DND-41 (cell line): ENCODE measurements around the gene PDE6B.

Experiments used
- ATAC-seq: fragments of 200-7000 bp; cut with Tn5 transposase; 3 replicates; pipeline ENCODE4 v1.9.1; 2021; ENCODE audit warnings: low read depth; ENCODE audit not compliant: insufficient read depth
- DNase-seq: peaks from one replicate; pipeline ENCODE4 v3.0.0-alpha.2; 2020
- H2AFZ ChIP-seq: 2 replicates; pipeline ENCODE4 v1.6.0; 2012; ENCODE audit warnings: low read depth, low read length
- H3K27ac ChIP-seq: 2 replicates; pipeline ENCODE4 v1.5.1; 2012; ENCODE audit warnings: low read length, inconsistent platforms
- H3K27me3 ChIP-seq: fragments of 200-600 bp; sonication (generic); 2 replicates; pipeline ENCODE4 v1.6.0; 2012; ENCODE audit warnings: low read length, mild to moderate bottlenecking, inconsistent platforms; ENCODE audit not compliant: insufficient read depth, poor library complexity
- H3K36me3 ChIP-seq: 2 replicates; pipeline ENCODE4 v1.5.1; 2012; ENCODE audit warnings: low read length, inconsistent platforms; ENCODE audit not compliant: insufficient read depth
- H3K4me1 ChIP-seq: 2 replicates; pipeline ENCODE4 v1.5.1; 2012; ENCODE audit warnings: mild to moderate bottlenecking, low read length; ENCODE audit not compliant: insufficient read depth
- H3K4me2 ChIP-seq: 2 replicates; pipeline ENCODE4 v1.6.0; 2012; ENCODE audit warnings: mild to moderate bottlenecking, moderate library complexity, low read length, inconsistent platforms; ENCODE audit not compliant: insufficient read depth
- H3K4me3 ChIP-seq, 2 experiments: fragments of 200-600 bp in 1 of 2; shearing (Covaris generic) in 1 of 2; 2 replicates each; pipeline ENCODE4 v1.5.1; 2012 to 2016; ENCODE audit warnings: inconsistent platforms in 2 of 2, low read length in 2 of 2, mild to moderate bottlenecking in 2 of 2, low read depth in 1 of 2, moderate library complexity in 1 of 2
- H3K79me2 ChIP-seq: 2 replicates; pipeline ENCODE4 v1.6.0; 2012; ENCODE audit warnings: low read length, inconsistent platforms; ENCODE audit not compliant: insufficient read depth
- H3K9ac ChIP-seq: 2 replicates; pipeline ENCODE4 v1.6.0; 2012; ENCODE audit warnings: low read depth, mild to moderate bottlenecking, inconsistent platforms, low read length, moderate library complexity
- H3K9me3 ChIP-seq: 2 replicates; pipeline ENCODE4 v1.5.1; 2012; ENCODE audit warnings: low read length, moderate library complexity, mild to moderate bottlenecking, inconsistent platforms; ENCODE audit not compliant: insufficient read depth, severe bottlenecking
- H4K20me1 ChIP-seq: 2 replicates; pipeline ENCODE4 v1.6.0; 2012; ENCODE audit warnings: low read length; ENCODE audit not compliant: insufficient read depth
- CTCF ChIP-seq: IDR thresholded peaks from 2 replicates; pipeline ENCODE4 v1.5.1; 2012; ENCODE audit warnings: borderline replicate concordance, low read length, moderate library complexity, mild to moderate bottlenecking; ENCODE audit not compliant: poor library complexity, severe bottlenecking; ENCODE audit errors: extremely low read depth
- EZH2 ChIP-seq: IDR thresholded peaks from 3 replicates; pipeline ENCODE4 v1.6.1; 2012; ENCODE audit warnings: borderline replicate concordance, low read depth, mild to moderate bottlenecking, moderate library complexity, low read length, inconsistent platforms; ENCODE audit not compliant: severe bottlenecking

PDE6B gene

GRCh38 chr4:646460-646859 lies 21.1 kb downstream of the PDE6B start:
- Histone ChIP-seq H3K4me3 (no peak overlapping the region), H4K20me1 (no peaks in the 10 kb centered on the region), H3K27me3 (no peaks in the 10 kb centered on the region), H3K9me3 (no peaks in the 10 kb centered on the region), H3K4me2 (no peak overlapping the region), H2AFZ (no peak overlapping the region), H3K79me2 (no peaks in the 10 kb centered on the region), H3K4me1 (no peaks in the 10 kb centered on the region), H3K36me3 (no peaks in the 10 kb centered on the region), H3K27ac (no peak overlapping the region), H3K9ac (no peak overlapping the region)
- ATAC-seq (no peak), DNase-seq (no peak)
- TF ChIP-seq CTCF (no peak), EZH2 (no peak)

GRCh38 chr4:647481-647880 lies 22.1 kb downstream of the PDE6B start:
- no peak overlapping the region for H3K4me2 ChIP-seq
- H3K27me3 ChIP-seq: no peaks in the 10 kb centered on the region
- H2AFZ ChIP-seq: no peak overlapping the region
- H4K20me1 ChIP-seq: no peaks in the 10 kb centered on the region
- H3K27ac ChIP-seq: no peak overlapping the region
- TF ChIP-seq EZH2 (no peak), CTCF (no peak)
- H3K9ac ChIP-seq: no peak overlapping the region
- H3K9me3 ChIP-seq: no peaks in the 10 kb centered on the region
- H3K79me2 ChIP-seq: no peaks in the 10 kb centered on the region
- no peaks in the 10 kb centered on the region for H3K4me1 ChIP-seq
- no peaks in the 10 kb centered on the region for H3K36me3 ChIP-seq
- ATAC-seq: no peak
- H3K4me3 ChIP-seq: no peak overlapping the region
- DNase-seq: no peak

GRCh38 chr4:648579-649292 lies 23.4 kb downstream of the PDE6B start:
- DNase-seq (no peak), ATAC-seq (no peak)
- Histone ChIP-seq H4K20me1 (no peaks in the 10 kb centered on the region), H3K27ac (no peak overlapping the region), H3K9ac (no peak overlapping the region), H3K27me3 (no peaks in the 10 kb centered on the region), H3K4me2 (no peak overlapping the region), H3K9me3 (no peaks in the 10 kb centered on the region), H2AFZ (no peak overlapping the region), H3K4me1 (no peaks in the 10 kb centered on the region), H3K36me3 (no peaks in the 10 kb centered on the region), H3K4me3 (no peak overlapping the region), H3K79me2 (no peaks in the 10 kb centered on the region)
- no peak for TF ChIP-seq CTCF
- no peak for TF ChIP-seq EZH2

- no peak overlapping the region for H3K4me3 ChIP-seq
- no peaks in the 10 kb centered on the region for H3K9me3 ChIP-seq
- H3K79me2 ChIP-seq: no peaks in the 10 kb centered on the region
- DNase-seq: no peak
- no peak overlapping the region for H3K27ac ChIP-seq
- no peaks in the 10 kb centered on the region for H3K27me3 ChIP-seq
- H4K20me1 ChIP-seq: no peaks in the 10 kb centered on the region
- no peak for ATAC-seq
- H3K36me3 ChIP-seq: no peaks in the 10 kb centered on the region
- no peak for TF ChIP-seq CTCF
- H2AFZ ChIP-seq: no peak overlapping the region
- H3K9ac ChIP-seq: no peak overlapping the region
- H3K4me1 ChIP-seq: no peaks in the 10 kb centered on the region
- H3K4me2 ChIP-seq: no peak overlapping the region
Measured at GRCh38 chr4:649293-649625, 23.9 kb downstream of the PDE6B start.
